ENCODE results near the gene THRB. TPM values are rescaled to one million over a fixed set of nuclear protein-coding genes. Genes with fewer than 3 reads are reported as not detected.

The THRB gene
- total and polyA plus RNA-seq, 2 experiments from 2014 or later = 26.8 to 60.0 TPM

- DNase-seq (ENCODE audit: low spot score) = no peak
- no peaks in the 10 kb centered on the region for H3K9me2 ChIP-seq (replicated peaks; ENCODE audit: insufficient read depth)
- no peak for TF ChIP-seq CTCF (IDR thresholded peaks at IDR 0.05; ENCODE audit: poor library complexity)
- no peak overlapping the region for H2AFZ ChIP-seq
- H3K36me3 ChIP-seq (replicated peaks; ENCODE audit: insufficient read depth, low read depth) = no peaks in the 10 kb centered on the region
- no peaks in the 10 kb centered on the region for H3K9me3 ChIP-seq (ENCODE audit: low read depth)
- H4K20me1 ChIP-seq (ENCODE audit: insufficient read depth, poor library complexity, severe bottlenecking) = no peaks in the 10 kb centered on the region
- 92% methylated on average over 1 of the region's 1 CpG for WGBS (ENCODE audit: low lambda C conversion rate, missing lambda C conversion rate)
- no peaks in the 10 kb centered on the region for H3K4me1 ChIP-seq (ENCODE audit: insufficient read depth)
- no peaks in the 10 kb centered on the region for H3K27me3 ChIP-seq
- peak overlapping the region; percentile 30 for H3K27ac ChIP-seq
- no peak overlapping the region for H3K4me2 ChIP-seq
- H3K79me2 ChIP-seq = peaks cover 80% of the 10 kb centered on the region
- no peak overlapping the region for H3K4me3 ChIP-seq
Measured at GRCh38 chr3:24472358-24472757, 22.3 kb downstream of the THRB start.

GRCh38 chr3:24471486-24471885 lies 23.2 kb downstream of the THRB start:
- WGBS (ENCODE audit: low lambda C conversion rate, missing lambda C conversion rate) = 90% methylated on average over 1 of the region's 1 CpG
- H3K36me3 ChIP-seq (replicated peaks; ENCODE audit: insufficient read depth, low read depth) = no peaks in the 10 kb centered on the region
- no peaks in the 10 kb centered on the region for H3K9me3 ChIP-seq (ENCODE audit: low read depth)
- no peaks in the 10 kb centered on the region for H3K9me2 ChIP-seq (replicated peaks; ENCODE audit: insufficient read depth)
- peaks cover 81% of the 10 kb centered on the region for H3K79me2 ChIP-seq
- no peak overlapping the region for H3K4me3 ChIP-seq
- no peaks in the 10 kb centered on the region for H3K4me1 ChIP-seq (ENCODE audit: insufficient read depth)
- no peaks in the 10 kb centered on the region for H4K20me1 ChIP-seq (ENCODE audit: insufficient read depth, poor library complexity, severe bottlenecking)
- H2AFZ ChIP-seq = no peak overlapping the region
- no peaks in the 10 kb centered on the region for H3K27me3 ChIP-seq
- no peak for DNase-seq (ENCODE audit: low spot score)
- TF ChIP-seq EZH2phosphoT487 (IDR thresholded peaks at IDR 0.05; ENCODE audit: low read depth, severe bottlenecking, unreplicated experiment) (no peak), EZH2 (IDR thresholded peaks at IDR 0.05; ENCODE audit: borderline replicate concordance) (no peak), CTCF (IDR thresholded peaks at IDR 0.05; ENCODE audit: poor library complexity) (no peak)
- peak overlapping the region; percentile 30 for H3K27ac ChIP-seq
- H3K4me2 ChIP-seq = no peak overlapping the region

- H3K4me3 ChIP-seq = no peak overlapping the region
- DNase-seq (ENCODE audit: low spot score) = no peak
- H3K9me3 ChIP-seq (ENCODE audit: low read depth) = no peaks in the 10 kb centered on the region
- peak overlapping the region; percentile 10 for H3K27ac ChIP-seq
- H2AFZ ChIP-seq = no peak overlapping the region
- H4K20me1 ChIP-seq (ENCODE audit: insufficient read depth, poor library complexity, severe bottlenecking) = no peaks in the 10 kb centered on the region
- peaks cover 81% of the 10 kb centered on the region for H3K79me2 ChIP-seq
- 71% methylated on average over 4 of the region's 4 CpGs for WGBS (ENCODE audit: low lambda C conversion rate, missing lambda C conversion rate)
- TF ChIP-seq EZH2phosphoT487 (IDR thresholded peaks at IDR 0.05; ENCODE audit: low read depth, severe bottlenecking, unreplicated experiment) (no peak), EZH2 (IDR thresholded peaks at IDR 0.05; ENCODE audit: borderline replicate concordance) (no peak), CTCF (IDR thresholded peaks at IDR 0.05; ENCODE audit: poor library complexity) (no peak)
- no peak overlapping the region for H3K4me2 ChIP-seq
- no peaks in the 10 kb centered on the region for H3K9me2 ChIP-seq (replicated peaks; ENCODE audit: insufficient read depth)
- H3K36me3 ChIP-seq (replicated peaks; ENCODE audit: insufficient read depth, low read depth) = no peaks in the 10 kb centered on the region
- no peaks in the 10 kb centered on the region for H3K27me3 ChIP-seq
- H3K4me1 ChIP-seq (ENCODE audit: insufficient read depth) = no peaks in the 10 kb centered on the region
Measured at GRCh38 chr3:24470277-24470676, 24.4 kb downstream of the THRB start.

- no peaks in the 10 kb centered on the region for H3K27me3 ChIP-seq
- WGBS (ENCODE audit: low lambda C conversion rate, missing lambda C conversion rate) = 98% methylated on average over 1 of the region's 1 CpG
- H4K20me1 ChIP-seq (ENCODE audit: insufficient read depth, poor library complexity, severe bottlenecking) = no peaks in the 10 kb centered on the region
- no peaks in the 10 kb centered on the region for H3K9me2 ChIP-seq (replicated peaks; ENCODE audit: insufficient read depth)
- no peaks in the 10 kb centered on the region for H3K9me3 ChIP-seq (ENCODE audit: low read depth)
- no peak overlapping the region for H3K4me2 ChIP-seq
- H3K36me3 ChIP-seq (replicated peaks; ENCODE audit: insufficient read depth, low read depth) = no peaks in the 10 kb centered on the region
- H3K27ac ChIP-seq = no peak overlapping the region
- H3K4me3 ChIP-seq = no peak overlapping the region
- no peak overlapping the region for H2AFZ ChIP-seq
- no peak for DNase-seq (ENCODE audit: low spot score)
- no peaks in the 10 kb centered on the region for H3K4me1 ChIP-seq (ENCODE audit: insufficient read depth)
- TF ChIP-seq CTCF (IDR thresholded peaks at IDR 0.05; ENCODE audit: poor library complexity) = no peak
- TF ChIP-seq EZH2 (IDR thresholded peaks at IDR 0.05; ENCODE audit: borderline replicate concordance) = no peak
- TF ChIP-seq EZH2phosphoT487 (IDR thresholded peaks at IDR 0.05; ENCODE audit: low read depth, severe bottlenecking, unreplicated experiment) = no peak
- H3K79me2 ChIP-seq = peaks cover 43% of the 10 kb centered on the region
Measured at GRCh38 chr3:24464389-24464788, 30.3 kb downstream of the THRB start.
